ENCODE results near the gene FOXM1.

GRCh38 chr12:2876431-2877046, 435 bp downstream of the FOXM1 start:
- TF ChIP-seq CTCF (IDR thresholded peaks at IDR 0.05) = no peak
- no peak; the same call in 1 of the 2 replicates for TF ChIP-seq ZFX (IDR thresholded peaks at IDR 0.05; ENCODE audit: borderline replicate concordance)
